ENCODE measurements around the gene ADGRE3.
A peak's percentile ranks its signal among the peaks of the same experiment; 100 is the strongest.

The ADGRE3 gene

DNA sequence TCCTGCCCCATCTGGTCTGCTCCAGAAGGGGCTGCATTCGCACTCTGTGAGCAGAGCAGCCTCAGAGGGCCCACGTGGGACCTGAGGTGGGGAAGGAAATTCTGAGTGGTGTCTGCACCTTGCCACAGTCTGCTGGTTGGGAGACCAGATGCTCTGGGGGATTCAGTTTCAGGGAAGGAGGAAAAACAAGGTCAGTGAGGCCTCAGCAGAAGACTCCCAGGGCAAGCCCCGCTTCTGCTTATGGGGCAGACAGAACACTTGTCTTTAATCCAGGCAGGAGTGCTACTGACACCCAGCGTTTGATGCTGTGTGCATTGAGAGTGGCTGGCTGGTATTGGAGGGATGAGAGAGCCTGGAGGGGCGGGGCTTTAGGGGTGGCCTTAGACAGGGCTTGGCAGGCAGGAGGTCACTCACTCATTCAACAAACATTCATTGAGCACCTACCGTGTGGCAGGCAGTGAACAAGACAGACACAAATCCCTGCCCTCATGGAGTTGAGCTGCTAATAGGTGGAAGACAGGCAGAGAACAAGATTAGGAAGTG lies 96.7 kb downstream of the ADGRE3 start:
- TF ChIP-seq, protein P1, sequence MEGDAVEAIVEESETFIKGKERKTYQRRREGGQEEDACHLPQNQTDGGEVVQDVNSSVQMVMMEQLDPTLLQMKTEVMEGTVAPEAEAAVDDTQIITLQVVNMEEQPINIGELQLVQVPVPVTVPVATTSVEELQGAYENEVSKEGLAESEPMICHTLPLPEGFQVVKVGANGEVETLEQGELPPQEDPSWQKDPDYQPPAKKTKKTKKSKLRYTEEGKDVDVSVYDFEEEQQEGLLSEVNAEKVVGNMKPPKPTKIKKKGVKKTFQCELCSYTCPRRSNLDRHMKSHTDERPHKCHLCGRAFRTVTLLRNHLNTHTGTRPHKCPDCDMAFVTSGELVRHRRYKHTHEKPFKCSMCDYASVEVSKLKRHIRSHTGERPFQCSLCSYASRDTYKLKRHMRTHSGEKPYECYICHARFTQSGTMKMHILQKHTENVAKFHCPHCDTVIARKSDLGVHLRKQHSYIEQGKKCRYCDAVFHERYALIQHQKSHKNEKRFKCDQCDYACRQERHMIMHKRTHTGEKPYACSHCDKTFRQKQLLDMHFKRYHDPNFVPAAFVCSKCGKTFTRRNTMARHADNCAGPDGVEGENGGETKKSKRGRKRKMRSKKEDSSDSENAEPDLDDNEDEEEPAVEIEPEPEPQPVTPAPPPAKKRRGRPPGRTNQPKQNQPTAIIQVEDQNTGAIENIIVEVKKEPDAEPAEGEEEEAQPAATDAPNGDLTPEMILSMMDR (IDR thresholded peaks at IDR 0.05; ENCODE audit: borderline replicate concordance, insufficient read depth, low read depth, low read length) = no peak
- no peak overlapping the region for H3K4me3 ChIP-seq (ENCODE audit: low read depth, low read length)

DNA sequence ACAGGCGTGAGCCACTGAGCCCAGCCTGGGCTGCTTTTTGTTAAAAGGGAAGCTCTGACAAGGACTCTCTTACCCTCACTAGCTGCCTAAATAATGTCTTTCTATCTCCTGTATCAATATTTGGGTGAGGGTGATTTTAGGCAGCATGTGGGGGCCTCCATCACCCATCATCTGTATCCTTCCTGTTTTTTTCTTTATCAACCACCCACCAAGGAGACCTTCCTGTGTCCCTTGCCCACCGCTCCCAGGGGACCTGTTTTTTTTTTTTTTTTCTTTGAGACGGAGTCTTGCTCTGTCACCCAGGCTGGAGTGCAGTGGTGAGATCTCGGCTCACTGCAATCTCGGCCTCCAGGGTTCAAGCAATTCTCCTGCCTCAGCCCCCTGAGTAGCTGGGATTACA lies 97.4 kb downstream of the ADGRE3 start:
- no peak overlapping the region for H3K4me3 ChIP-seq (ENCODE audit: low read depth, low read length)
- TF ChIP-seq, protein P1 (IDR thresholded peaks at IDR 0.05; ENCODE audit: borderline replicate concordance, insufficient read depth, low read depth, low read length) = no peak

DNA sequence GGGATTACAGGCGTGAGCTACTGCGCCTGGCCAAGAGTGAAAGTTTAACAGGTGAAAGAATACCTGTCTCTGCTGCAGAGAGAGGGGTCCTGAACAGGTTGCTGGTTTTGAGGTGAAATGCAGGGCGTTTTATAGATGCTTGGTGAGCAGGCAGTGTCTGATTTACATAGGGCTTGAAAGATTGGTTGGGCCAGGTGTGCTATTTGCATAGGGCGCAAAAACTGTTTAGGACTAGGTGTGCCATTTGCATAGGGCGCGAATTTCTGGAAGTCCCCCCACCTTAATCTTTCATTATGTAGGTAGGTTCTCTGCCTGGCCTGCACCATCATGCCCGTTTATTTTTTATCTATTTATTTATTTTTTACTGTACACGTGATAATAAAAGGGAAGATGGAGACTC lies 98.3 kb downstream of the ADGRE3 start:
- TF ChIP-seq, protein P1 (IDR thresholded peaks at IDR 0.05; ENCODE audit: borderline replicate concordance, insufficient read depth, low read depth, low read length) = no peak
- H3K4me3 ChIP-seq (ENCODE audit: low read depth, low read length) = no peak overlapping the region

DNA sequence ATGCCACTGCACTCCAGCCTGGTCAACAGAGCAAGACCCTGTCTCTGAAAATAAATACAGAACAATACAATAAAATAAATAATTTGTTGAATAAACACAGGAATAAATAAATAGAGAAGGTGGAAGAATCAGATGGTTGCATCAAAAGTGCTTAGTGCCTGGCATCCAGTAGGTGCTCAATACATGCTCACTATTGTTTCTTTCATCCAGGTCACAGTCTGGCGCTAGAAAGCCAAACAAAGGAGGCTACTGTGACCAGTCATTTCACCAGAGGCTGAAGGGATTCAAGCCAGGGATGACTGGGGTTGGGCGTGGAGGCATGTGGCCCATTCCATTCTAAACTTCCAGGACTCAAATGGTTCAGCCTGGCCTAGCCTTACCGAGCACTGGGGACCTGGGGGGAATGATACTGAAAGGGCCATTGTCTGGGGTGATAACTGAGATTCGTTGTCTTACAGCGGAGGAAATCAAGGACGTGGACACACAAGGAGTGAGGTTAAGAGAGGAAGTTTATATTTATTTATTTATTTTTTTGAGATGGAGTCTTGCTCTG lies 99.1 kb downstream of the ADGRE3 start:
- no peak overlapping the region for H3K4me3 ChIP-seq (ENCODE audit: low read depth, low read length)
- TF ChIP-seq, protein P1 (IDR thresholded peaks at IDR 0.05; ENCODE audit: borderline replicate concordance, insufficient read depth, low read depth, low read length) = no peak

DNA sequence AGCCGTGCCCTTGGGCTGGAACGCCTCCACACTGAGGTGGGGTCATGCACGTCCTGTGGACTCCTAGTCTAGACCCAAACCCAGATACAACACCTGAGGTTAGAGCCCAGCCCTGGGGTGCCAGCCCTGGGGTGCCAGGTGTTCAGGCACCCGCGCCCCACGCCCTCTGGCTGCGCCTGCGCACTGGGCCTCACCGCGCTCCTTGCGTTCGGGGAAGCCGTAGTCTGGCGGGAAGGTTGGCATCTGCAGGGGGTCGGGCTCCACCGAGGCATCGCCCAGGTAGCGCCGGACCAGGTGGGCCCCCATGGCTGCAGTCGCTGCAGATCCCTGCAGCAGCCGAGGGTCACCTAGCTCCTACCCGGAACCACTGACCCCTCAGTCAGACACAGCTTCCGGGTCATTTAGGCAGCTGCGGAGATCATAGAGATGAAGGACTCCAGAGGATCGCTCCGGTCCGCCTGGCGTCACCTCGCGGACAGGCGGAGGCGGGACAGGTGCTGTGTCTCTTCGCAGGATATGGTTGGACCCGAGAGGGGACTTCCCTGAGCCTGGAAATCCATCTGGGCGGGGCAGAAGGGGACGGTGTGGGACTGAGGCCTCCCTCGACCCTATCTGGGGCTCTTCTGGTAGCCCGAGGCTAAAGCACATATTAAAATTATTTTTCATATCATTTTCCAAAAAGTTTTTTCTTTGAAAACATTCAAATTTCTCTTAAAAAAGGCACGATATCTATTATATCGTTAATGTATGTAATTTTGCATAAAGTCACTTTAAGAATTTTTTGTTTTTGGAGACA lies 102.8 kb downstream of the ADGRE3 start, which contains the start of gene NDUFB7:
TSS of gene NDUFB7 (minus strand) at position 372 of the 796 bp plus-strand sequence. CDS start at position 306, 66 bp downstream.
- TF ChIP-seq, protein P1 (IDR thresholded peaks at IDR 0.05; ENCODE audit: borderline replicate concordance, insufficient read depth, low read depth, low read length) = peak; percentile 92
- peak within 1 kb of the TSS; percentile 99 for H3K4me3 ChIP-seq (ENCODE audit: low read depth, low read length)

DNA sequence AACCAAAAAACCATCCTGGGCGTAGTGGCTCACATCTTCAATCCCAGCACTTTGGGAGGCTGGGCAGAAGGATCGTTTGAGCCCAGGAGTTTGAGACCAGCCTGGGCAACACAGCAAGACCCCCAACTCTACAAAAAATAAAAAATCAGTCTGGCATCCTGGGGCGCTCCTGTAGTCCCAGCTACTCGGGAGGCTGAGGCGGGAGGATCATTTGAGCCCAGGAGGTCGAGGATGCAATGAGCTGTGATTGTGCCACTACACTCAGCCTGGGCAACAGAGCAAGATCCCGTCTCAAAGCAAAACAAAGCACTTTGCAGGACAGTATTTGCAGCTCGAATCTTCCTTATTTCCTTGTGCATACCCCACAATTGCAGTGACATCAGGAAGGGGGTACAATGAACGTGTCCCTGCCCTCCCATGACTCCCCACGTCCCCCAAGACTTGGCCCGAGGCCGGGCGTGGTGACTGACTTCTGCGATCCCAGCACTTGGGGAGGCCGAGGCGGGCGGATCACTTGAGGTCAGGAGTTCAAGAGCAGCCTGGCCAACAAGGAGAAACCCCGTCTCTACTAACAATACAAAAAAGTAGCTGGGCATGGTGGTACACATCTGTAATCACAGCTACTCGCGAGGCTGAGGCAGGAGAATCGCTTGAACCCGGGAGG lies 103.6 kb downstream of the ADGRE3 start:
- H3K4me3 ChIP-seq (ENCODE audit: low read depth, low read length) = peak overlapping the region; percentile 99
- TF ChIP-seq, protein P1 (IDR thresholded peaks at IDR 0.05; ENCODE audit: borderline replicate concordance, insufficient read depth, low read depth, low read length) = no peak
